ENCODE measurements around the gene EXOC7. TPM values are rescaled to one million over a fixed set of nuclear protein-coding genes. Genes with fewer than 3 reads are reported as not detected.

The EXOC7 gene
- total RNA-seq, 1 donor from 2014 or later, result 80.1 TPM

DNA sequence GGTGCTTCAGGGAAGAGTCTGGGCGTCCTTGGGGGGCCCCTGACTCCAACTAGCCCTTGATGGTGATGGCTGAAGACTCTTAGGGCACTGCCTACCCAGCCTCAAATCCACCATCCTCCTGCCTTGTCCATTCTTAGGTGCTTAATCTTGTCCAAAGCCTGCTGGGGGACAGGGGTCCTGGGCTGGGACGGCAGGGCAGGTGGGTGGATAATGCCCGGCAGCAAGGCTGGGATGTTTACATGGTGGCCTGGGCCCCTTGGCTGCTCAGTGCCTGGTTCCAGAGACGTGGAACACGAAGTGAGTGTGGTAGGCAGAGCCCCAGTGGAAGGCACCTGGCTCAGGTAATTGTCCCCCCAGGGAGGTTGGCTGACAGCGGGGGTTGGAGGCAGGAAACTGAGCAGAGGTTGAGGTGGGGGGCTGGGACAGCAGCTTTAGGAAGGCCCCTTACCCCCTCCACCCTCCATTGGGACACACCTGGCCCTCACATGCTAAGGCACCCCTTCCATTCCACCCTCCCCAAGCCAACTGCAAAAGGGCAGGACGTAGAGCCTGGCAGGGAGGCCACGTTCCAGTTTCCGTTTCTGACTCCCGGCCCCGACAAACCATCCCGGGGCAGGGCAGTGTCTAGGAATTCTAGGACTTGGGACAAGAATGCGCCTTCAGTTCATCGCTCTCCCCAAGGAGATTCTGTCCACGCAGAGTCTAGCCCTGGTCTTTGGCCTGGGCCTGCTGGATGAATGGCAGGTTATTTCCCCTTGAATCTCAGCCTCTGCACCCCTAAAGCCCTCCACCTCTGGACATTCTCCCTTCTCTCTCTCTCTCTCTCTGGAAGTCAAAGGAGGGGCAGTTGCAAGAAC, 35.5 kb upstream of the EXOC7 start:
- DNase-seq (ENCODE audit: low read depth), result no peak
- no peak overlapping the region for H3K4me3 ChIP-seq (ENCODE audit: low read depth, low read length)
- TF ChIP-seq, protein P1, sequence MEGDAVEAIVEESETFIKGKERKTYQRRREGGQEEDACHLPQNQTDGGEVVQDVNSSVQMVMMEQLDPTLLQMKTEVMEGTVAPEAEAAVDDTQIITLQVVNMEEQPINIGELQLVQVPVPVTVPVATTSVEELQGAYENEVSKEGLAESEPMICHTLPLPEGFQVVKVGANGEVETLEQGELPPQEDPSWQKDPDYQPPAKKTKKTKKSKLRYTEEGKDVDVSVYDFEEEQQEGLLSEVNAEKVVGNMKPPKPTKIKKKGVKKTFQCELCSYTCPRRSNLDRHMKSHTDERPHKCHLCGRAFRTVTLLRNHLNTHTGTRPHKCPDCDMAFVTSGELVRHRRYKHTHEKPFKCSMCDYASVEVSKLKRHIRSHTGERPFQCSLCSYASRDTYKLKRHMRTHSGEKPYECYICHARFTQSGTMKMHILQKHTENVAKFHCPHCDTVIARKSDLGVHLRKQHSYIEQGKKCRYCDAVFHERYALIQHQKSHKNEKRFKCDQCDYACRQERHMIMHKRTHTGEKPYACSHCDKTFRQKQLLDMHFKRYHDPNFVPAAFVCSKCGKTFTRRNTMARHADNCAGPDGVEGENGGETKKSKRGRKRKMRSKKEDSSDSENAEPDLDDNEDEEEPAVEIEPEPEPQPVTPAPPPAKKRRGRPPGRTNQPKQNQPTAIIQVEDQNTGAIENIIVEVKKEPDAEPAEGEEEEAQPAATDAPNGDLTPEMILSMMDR (IDR thresholded peaks at IDR 0.05; ENCODE audit: insufficient read depth, low read length, poor library complexity, severe bottlenecking), result no peak
- no peaks in the 10 kb centered on the region for H3K36me3 ChIP-seq (ENCODE audit: control insufficient read depth, insufficient read depth, low read length)
- peaks cover 27% of the 10 kb centered on the region for H3K27me3 ChIP-seq (ENCODE audit: control insufficient read depth, insufficient read depth, low read length)

DNA sequence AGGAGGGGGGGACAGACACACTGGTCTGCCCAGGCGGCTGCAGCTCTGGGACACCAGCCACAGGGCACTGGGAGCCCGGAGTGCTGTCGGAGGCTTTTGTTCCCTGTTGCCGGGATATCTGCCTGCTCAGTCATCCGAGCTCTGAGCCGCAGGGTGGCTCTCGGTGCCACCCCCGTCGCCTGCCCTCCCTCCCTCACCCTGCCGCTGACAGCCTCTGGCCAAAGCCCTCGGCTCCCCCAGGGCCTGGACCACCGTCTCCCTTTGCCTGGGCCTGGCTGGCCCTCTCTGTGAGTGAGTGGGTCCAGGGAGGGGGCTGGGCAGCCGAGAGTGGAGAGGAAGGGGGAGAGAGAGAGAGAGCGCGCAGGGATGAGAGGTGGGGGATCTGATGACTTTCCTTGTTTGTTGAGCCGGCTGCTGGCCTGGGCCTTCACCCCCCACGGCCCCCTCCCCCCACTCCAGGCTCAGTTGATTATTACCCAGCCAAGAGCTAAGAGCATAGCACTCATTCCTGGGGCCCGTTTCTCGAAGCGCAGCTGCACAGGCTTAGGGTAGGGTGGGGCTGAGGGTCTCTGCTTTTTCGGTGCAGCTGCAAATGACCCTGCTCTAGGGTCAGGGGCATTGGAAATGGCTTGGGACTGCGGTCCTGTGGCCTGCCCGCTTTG, 34.8 kb upstream of the EXOC7 start:
- H3K4me3 ChIP-seq (ENCODE audit: low read depth, low read length), result peak overlapping the region; percentile 13
- DNase-seq (ENCODE audit: low read depth), result no peak
- TF ChIP-seq, protein P1 (IDR thresholded peaks at IDR 0.05; ENCODE audit: insufficient read depth, low read length, poor library complexity, severe bottlenecking), result no peak
- H3K36me3 ChIP-seq (ENCODE audit: control insufficient read depth, insufficient read depth, low read length), result no peaks in the 10 kb centered on the region
- H3K27me3 ChIP-seq (ENCODE audit: control insufficient read depth, insufficient read depth, low read length), result peaks cover 27% of the 10 kb centered on the region

DNA sequence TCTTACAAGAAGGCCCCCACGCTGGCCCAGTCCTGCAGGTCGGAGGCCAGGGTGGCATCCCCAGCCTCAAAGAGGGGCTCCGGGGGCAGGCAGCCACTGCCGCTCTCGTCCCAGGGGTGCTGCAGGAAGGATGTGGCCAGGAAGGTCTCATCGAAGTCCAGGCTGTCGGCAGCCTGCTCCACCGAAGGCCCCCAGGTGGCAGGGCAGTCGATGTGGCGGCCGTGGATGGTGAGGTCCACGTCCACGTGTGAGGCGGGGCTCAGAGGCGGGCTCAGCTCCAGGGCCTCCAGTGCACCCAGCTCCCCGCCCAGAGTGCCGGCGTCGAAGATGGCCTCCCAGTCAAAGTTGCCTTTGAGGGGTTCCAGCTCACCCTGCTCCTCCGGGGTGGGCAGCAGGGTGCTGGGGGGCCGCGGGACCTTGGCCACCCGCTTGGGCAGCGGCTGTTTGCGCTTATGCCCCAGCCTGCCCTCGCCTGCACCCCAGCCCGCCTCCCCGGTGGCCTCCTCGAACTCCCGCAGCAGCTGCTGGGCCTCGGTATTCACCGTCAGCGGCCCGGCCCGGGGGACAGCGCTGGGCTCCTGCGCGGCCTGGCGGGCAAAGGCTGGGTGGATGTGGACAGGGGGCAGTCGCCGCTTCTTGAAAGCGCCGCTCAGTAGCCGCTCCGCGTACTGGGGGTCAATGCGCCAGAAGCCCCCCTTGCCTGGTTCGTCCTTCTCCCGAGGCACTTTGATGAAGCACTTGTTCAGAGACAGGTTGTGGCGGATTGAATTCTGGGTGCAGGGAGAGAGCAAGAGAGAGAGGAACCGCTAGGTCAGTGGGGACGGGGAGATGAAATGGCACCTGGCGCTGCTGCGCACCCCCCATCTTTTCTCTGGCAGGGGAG, 34.0 kb upstream of the EXOC7 start:
- Histone ChIP-seq H3K4me3 (ENCODE audit: low read depth, low read length) (no peak overlapping the region), H3K27me3 (ENCODE audit: control insufficient read depth, insufficient read depth, low read length) (peaks cover 27% of the 10 kb centered on the region), H3K36me3 (ENCODE audit: control insufficient read depth, insufficient read depth, low read length) (no peaks in the 10 kb centered on the region)
- TF ChIP-seq, protein P1 (IDR thresholded peaks at IDR 0.05; ENCODE audit: insufficient read depth, low read length, poor library complexity, severe bottlenecking), result no peak
- DNase-seq (ENCODE audit: low read depth), result no peak

DNA sequence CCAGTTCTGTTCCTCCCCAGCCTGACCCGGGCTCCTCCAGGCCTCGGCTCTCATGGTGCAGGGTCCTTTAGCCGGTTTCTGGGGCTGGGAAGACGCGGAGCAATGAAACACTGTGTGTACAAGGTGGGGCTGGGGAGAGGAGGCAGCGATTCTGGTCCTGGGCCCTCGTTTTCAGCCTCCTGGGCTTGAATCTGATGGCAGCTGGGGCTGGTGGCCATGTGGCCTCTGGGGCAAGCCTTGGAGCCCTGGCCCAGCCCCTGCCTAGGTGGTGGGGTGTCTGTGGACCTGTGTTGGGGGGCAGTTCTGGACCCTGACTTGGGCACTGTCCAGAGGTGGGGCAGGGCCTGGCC, 33.4 kb upstream of the EXOC7 start:
- no peak overlapping the region for H3K4me3 ChIP-seq (ENCODE audit: low read depth, low read length)
- no peaks in the 10 kb centered on the region for H3K36me3 ChIP-seq (ENCODE audit: control insufficient read depth, insufficient read depth, low read length)
- no peak for DNase-seq (ENCODE audit: low read depth)
- TF ChIP-seq, protein P1 (IDR thresholded peaks at IDR 0.05; ENCODE audit: insufficient read depth, low read length, poor library complexity, severe bottlenecking), result no peak
- H3K27me3 ChIP-seq (ENCODE audit: control insufficient read depth, insufficient read depth, low read length), result peaks cover 26% of the 10 kb centered on the region

DNA sequence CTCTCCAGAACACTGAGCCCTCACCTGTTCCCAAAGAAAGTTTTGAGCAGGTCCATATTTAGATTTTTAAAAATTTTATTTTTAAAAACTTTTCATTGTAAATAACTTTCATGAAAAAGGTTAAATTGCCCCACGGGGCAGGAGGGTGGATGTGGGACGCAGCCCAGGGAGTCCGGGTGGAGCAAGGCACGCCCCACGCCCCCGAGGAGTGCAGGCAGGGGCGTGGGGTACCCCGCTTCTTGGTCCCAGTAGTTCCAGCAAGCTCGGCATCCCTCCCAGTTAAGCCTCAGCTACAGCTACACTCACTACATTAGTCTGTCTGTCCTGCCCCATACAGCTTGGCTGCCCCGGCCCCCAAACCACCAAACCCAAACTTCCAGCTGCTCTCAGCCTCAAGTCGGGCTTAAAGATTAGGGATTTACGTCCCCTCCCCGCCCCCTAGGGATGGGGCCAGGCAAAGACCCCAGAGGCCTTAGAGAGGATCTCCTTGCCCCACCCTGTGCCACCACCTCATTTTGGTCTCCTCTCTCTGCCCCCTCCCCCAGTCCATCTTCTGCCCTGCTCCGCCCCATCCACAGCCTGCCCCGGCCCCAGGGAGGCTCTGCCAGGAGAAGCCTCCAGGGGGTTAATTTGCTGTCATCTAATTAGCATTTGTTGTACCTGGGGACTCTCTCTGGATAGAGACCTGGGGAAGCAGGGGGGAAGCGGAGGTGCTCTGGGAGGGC, 32.9 kb upstream of the EXOC7 start:
- no peak for DNase-seq (ENCODE audit: low read depth)
- Histone ChIP-seq H3K36me3 (ENCODE audit: control insufficient read depth, insufficient read depth, low read length) (no peaks in the 10 kb centered on the region), H3K27me3 (ENCODE audit: control insufficient read depth, insufficient read depth, low read length) (peaks cover 28% of the 10 kb centered on the region), H3K4me3 (ENCODE audit: low read depth, low read length) (no peak overlapping the region)
- TF ChIP-seq, protein P1 (IDR thresholded peaks at IDR 0.05; ENCODE audit: insufficient read depth, low read length, poor library complexity, severe bottlenecking), result no peak
